Measurements from ENCODE around the gene PPP1R3G. TPM values are rescaled to one million over a fixed set of nuclear protein-coding genes. Genes with fewer than 3 reads are reported as not detected.
A peak's percentile ranks its signal among the peaks of the same experiment; 100 is the strongest.

PPP1R3G gene
- total and polyA plus RNA-seq, 2 of the 4 experiments (the other 2 are of a cell fraction): 0.10 to 0.18 TPM

DNA sequence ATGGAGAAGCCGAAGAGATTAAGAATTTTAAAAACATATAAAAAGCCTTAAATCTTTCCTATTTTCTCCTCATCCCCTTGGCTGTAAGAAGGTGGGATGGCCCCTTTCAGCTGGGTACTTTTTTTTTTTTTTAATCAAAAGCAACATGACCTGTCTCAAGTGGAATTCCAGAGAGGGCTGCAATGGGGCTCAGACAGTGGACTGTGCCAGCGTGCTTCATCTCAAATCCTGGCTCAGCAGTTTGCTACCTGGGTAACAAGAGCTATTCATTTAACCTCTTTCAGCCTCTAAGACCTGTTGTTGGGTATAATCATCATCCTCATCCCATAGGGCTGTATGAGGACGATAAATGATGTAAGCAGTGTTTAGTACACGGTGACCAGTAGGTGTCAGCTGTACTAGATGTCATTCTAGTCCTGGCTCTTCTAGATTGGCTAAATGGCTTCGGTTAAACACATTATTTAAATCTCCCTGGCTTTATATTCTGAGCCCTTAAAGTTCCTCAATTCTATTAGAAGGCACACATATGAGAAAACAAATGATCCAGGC, 6.9 kb upstream of the PPP1R3G start:
- peaks cover 8% of the 10 kb centered on the region for H3K4me1 ChIP-seq (ENCODE audit: control insufficient read depth, insufficient read depth, low read length)
- no peaks in the 10 kb centered on the region; the same call in 1 of the 2 replicates for H3K27me3 ChIP-seq (ENCODE audit: control insufficient read depth, insufficient read depth, low read length)
- CTCF ChIA-PET: interaction anchor here (0.6 kb wide), 1 partner anchor 362 kb away, joined by 6 read pairs; no protein-coding TSS in a partner anchor
- H2AK9ac ChIP-seq (replicated peaks; ENCODE audit: low read depth, low read length, poor library complexity): no peak overlapping the region
- ATAC-seq (ENCODE audit: low read depth): peak; percentile 40; the same call in 1 of the 2 replicates
- no peak overlapping the region for H3K4ac ChIP-seq (ENCODE audit: low read depth, low read length)
- no peak overlapping the region for H3K23ac ChIP-seq (ENCODE audit: low read depth, low read length)
- H3K9ac ChIP-seq (ENCODE audit: low read depth, low read length): no peak overlapping the region
- H2BK5ac ChIP-seq (ENCODE audit: low read depth, low read length, poor library complexity, severe bottlenecking): no peak overlapping the region
- H3K18ac ChIP-seq (ENCODE audit: low read depth, low read length): no peak overlapping the region
- POLR2A ChIA-PET (ENCODE audit: unreplicated experiment): no interaction called here
- no peak overlapping the region for H2BK20ac ChIP-seq (ENCODE audit: low read depth, low read length)
- H2AK5ac ChIP-seq (ENCODE audit: low read depth, low read length): no peak overlapping the region
- in situ Hi-C loops (cut with MboI; ENCODE audit: low sequenced_read_pairs) (no loop called here), dilution Hi-C loops (cut with HindIII; ENCODE audit: low sequenced_read_pairs, unreplicated experiment) (no loop called here), intact Hi-C loops (cut with micrococcal nuclease) (no loop called here)
- DNase-seq: no peak
- H2AFZ ChIP-seq (replicated peaks; ENCODE audit: low read length, poor library complexity): no peak overlapping the region
- no TSS peak for BruUV-seq (replicated peaks)
- no peak overlapping the region for H3K56ac ChIP-seq (ENCODE audit: extremely low read depth, insufficient read depth, low read length)
- no peak overlapping the region for H4K5ac ChIP-seq (ENCODE audit: low read depth, low read length)
- H3K79me1 ChIP-seq (ENCODE audit: low read depth in 1 of 2, low read length in 2 of 2): no peaks in the 10 kb centered on the region
- no peaks in the 10 kb centered on the region for H3K36me3 ChIP-seq (ENCODE audit: control insufficient read depth, insufficient read depth, low read length)
- H4K91ac ChIP-seq (ENCODE audit: insufficient read depth, low read depth, low read length): no peak overlapping the region
- H4K20me1 ChIP-seq (ENCODE audit: insufficient read depth, low read length): no peaks in the 10 kb centered on the region
- no peak overlapping the region for H3K4me3 ChIP-seq (ENCODE audit: insufficient read depth, low read depth, low read length)
- H2BK120ac ChIP-seq (ENCODE audit: low read depth, low read length): no peak overlapping the region
- no peak overlapping the region for H3K27ac ChIP-seq (ENCODE audit: insufficient read depth, low read length)
- no peak overlapping the region for H2BK15ac ChIP-seq (ENCODE audit: low read depth, low read length)
- TF ChIP-seq CEBPB (IDR thresholded peaks at IDR 0.05; ENCODE audit: low read depth, low read length) (no peak), CHD1 (IDR thresholded peaks at IDR 0.05; ENCODE audit: low read depth, low read length) (no peak), BHLHE40 (IDR thresholded peaks at IDR 0.05; ENCODE audit: low read depth, low read length) (no peak), MAFK (IDR thresholded peaks at IDR 0.05; ENCODE audit: low read depth, low read length) (no peak), FOS (IDR thresholded peaks at IDR 0.05; ENCODE audit: low read depth, low read length) (no peak), RAD21 (IDR thresholded peaks at IDR 0.05; ENCODE audit: low read length) (no peak), RFX5 (IDR thresholded peaks at IDR 0.05; ENCODE audit: low read depth, low read length) (no peak), NFE2L2 (IDR thresholded peaks at IDR 0.05; ENCODE audit: low read depth, low read length) (no peak), POLR2A (IDR thresholded peaks at IDR 0.05; ENCODE audit: low read depth, low read length) (no peak), SMC3 (IDR thresholded peaks at IDR 0.05; ENCODE audit: low read depth, low read length) (no peak), MAZ (IDR thresholded peaks at IDR 0.05; ENCODE audit: borderline replicate concordance, low read depth, low read length) (no peak)
- TF ChIP-seq, protein P1, sequence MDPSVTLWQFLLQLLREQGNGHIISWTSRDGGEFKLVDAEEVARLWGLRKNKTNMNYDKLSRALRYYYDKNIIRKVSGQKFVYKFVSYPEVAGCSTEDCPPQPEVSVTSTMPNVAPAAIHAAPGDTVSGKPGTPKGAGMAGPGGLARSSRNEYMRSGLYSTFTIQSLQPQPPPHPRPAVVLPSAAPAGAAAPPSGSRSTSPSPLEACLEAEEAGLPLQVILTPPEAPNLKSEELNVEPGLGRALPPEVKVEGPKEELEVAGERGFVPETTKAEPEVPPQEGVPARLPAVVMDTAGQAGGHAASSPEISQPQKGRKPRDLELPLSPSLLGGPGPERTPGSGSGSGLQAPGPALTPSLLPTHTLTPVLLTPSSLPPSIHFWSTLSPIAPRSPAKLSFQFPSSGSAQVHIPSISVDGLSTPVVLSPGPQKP (IDR thresholded peaks at IDR 0.05; ENCODE audit: borderline replicate concordance, low read depth, low read length): no peak
- TF ChIP-seq, protein P2, sequence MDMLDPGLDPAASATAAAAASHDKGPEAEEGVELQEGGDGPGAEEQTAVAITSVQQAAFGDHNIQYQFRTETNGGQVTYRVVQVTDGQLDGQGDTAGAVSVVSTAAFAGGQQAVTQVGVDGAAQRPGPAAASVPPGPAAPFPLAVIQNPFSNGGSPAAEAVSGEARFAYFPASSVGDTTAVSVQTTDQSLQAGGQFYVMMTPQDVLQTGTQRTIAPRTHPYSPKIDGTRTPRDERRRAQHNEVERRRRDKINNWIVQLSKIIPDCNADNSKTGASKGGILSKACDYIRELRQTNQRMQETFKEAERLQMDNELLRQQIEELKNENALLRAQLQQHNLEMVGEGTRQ (IDR thresholded peaks at IDR 0.05; ENCODE audit: low read depth, low read length): no peak
- WGBS, 2 experiments (ENCODE audit: extremely low coverage in 2 of 2, insufficient read length in 1 of 2): no CpG with 5 or more reads among the region's 5 CpGs
- H4K8ac ChIP-seq (ENCODE audit: low read depth in 2 of 2, low read length in 2 of 2): no peak overlapping the region
- H3K9me1 ChIP-seq (ENCODE audit: insufficient read depth, low read length): peaks cover 5% of the 10 kb centered on the region; the same call in 1 of the 2 replicates
- no peaks in the 10 kb centered on the region for H3K9me3 ChIP-seq (ENCODE audit: control insufficient read depth, insufficient read depth, low read length)
- H3K14ac ChIP-seq (replicated peaks; ENCODE audit: low read depth, low read length): no peak overlapping the region
- H3K4me2 ChIP-seq (ENCODE audit: low read depth, low read length): no peak overlapping the region

Data from IMR-90 (cell line).